DND-41 (cell line): ENCODE results near the gene COMMD4.
"Not testable (repeated sequence)": the region's sequence is repeated elsewhere in the genome, so short reads cannot be mapped to it uniquely, and the experiment has no call there.

ENCODE experiments used
- ATAC-seq: fragments of 200-7000 bp; cut with Tn5 transposase; 3 replicates; pipeline ENCODE4 v1.9.1; 2021; ENCODE audit warnings: low read depth; ENCODE audit not compliant: insufficient read depth
- DNase-seq: peaks from one replicate; pipeline ENCODE4 v3.0.0-alpha.2; 2020
- H2AFZ ChIP-seq: 2 replicates; pipeline ENCODE4 v1.6.0; 2012; ENCODE audit warnings: low read depth, low read length
- H3K27ac ChIP-seq: 2 replicates; pipeline ENCODE4 v1.5.1; 2012; ENCODE audit warnings: low read length, inconsistent platforms
- H3K27me3 ChIP-seq: fragments of 200-600 bp; sonication (generic); 2 replicates; pipeline ENCODE4 v1.6.0; 2012; ENCODE audit warnings: low read length, mild to moderate bottlenecking, inconsistent platforms; ENCODE audit not compliant: insufficient read depth, poor library complexity
- H3K36me3 ChIP-seq: 2 replicates; pipeline ENCODE4 v1.5.1; 2012; ENCODE audit warnings: low read length, inconsistent platforms; ENCODE audit not compliant: insufficient read depth
- H3K4me1 ChIP-seq: 2 replicates; pipeline ENCODE4 v1.5.1; 2012; ENCODE audit warnings: mild to moderate bottlenecking, low read length; ENCODE audit not compliant: insufficient read depth
- H3K4me2 ChIP-seq: 2 replicates; pipeline ENCODE4 v1.6.0; 2012; ENCODE audit warnings: mild to moderate bottlenecking, moderate library complexity, low read length, inconsistent platforms; ENCODE audit not compliant: insufficient read depth
- H3K4me3 ChIP-seq, 2 experiments: fragments of 200-600 bp in 1 of 2; shearing (Covaris generic) in 1 of 2; 2 replicates each; pipeline ENCODE4 v1.5.1; 2012 to 2016; ENCODE audit warnings: inconsistent platforms in 2 of 2, low read length in 2 of 2, mild to moderate bottlenecking in 2 of 2, low read depth in 1 of 2, moderate library complexity in 1 of 2
- H3K79me2 ChIP-seq: 2 replicates; pipeline ENCODE4 v1.6.0; 2012; ENCODE audit warnings: low read length, inconsistent platforms; ENCODE audit not compliant: insufficient read depth
- H3K9ac ChIP-seq: 2 replicates; pipeline ENCODE4 v1.6.0; 2012; ENCODE audit warnings: low read depth, mild to moderate bottlenecking, inconsistent platforms, low read length, moderate library complexity
- H3K9me3 ChIP-seq: 2 replicates; pipeline ENCODE4 v1.5.1; 2012; ENCODE audit warnings: low read length, moderate library complexity, mild to moderate bottlenecking, inconsistent platforms; ENCODE audit not compliant: insufficient read depth, severe bottlenecking
- H4K20me1 ChIP-seq: 2 replicates; pipeline ENCODE4 v1.6.0; 2012; ENCODE audit warnings: low read length; ENCODE audit not compliant: insufficient read depth
- EZH2 ChIP-seq: IDR thresholded peaks from 3 replicates; pipeline ENCODE4 v1.6.1; 2012; ENCODE audit warnings: borderline replicate concordance, low read depth, mild to moderate bottlenecking, moderate library complexity, low read length, inconsistent platforms; ENCODE audit not compliant: severe bottlenecking
- TF ChIP-seq, protein P1 (sequence below): IDR thresholded peaks from 2 replicates; pipeline ENCODE4 v1.5.1; 2012; ENCODE audit warnings: borderline replicate concordance, low read length, moderate library complexity, mild to moderate bottlenecking; ENCODE audit not compliant: poor library complexity, severe bottlenecking; ENCODE audit errors: extremely low read depth

Gene COMMD4

DNA sequence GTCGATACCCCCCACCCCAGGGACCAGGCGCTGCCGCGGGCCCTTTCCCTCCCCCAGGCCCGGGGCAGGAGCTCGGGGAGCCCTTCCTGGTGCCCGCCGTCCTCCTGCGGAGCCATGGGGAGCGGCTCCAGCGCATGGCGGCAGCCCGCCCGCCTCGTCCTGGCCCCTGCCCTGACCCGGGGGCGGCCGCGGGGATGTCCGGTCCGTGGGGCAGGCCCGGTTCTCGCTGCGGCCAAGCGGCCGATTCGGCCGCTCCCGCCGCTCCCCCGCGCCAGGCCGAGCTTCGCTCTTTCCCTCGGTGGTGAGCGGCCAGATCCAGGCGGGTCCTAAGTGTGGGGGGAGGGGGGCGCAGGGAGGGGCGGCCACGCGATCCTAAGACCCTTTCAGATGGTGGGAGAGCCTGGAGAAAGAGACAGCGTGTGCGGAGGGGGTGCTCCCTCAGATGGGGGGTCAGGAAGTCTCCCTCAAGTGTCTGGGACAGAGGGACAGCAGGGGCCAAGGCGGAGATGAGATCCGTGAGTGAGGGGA, 12.2 kb downstream of the COMMD4 start:
- H3K9ac ChIP-seq = no peak overlapping the region
- no peaks in the 10 kb centered on the region for H3K79me2 ChIP-seq
- H3K4me1 ChIP-seq = peaks cover 29% of the 10 kb centered on the region
- no peak for DNase-seq
- no peak overlapping the region for H3K4me2 ChIP-seq
- no peak overlapping the region for H2AFZ ChIP-seq
- H3K9me3 ChIP-seq = peaks cover 11% of the 10 kb centered on the region
- peaks cover 5% of the 10 kb centered on the region; the same call in 1 of the 2 replicates for H3K36me3 ChIP-seq
- no peak overlapping the region for H3K27ac ChIP-seq
- H3K27me3 ChIP-seq = no peaks in the 10 kb centered on the region
- no peak for ATAC-seq
- H4K20me1 ChIP-seq = no peaks in the 10 kb centered on the region
- TF ChIP-seq EZH2 = no peak
- TF ChIP-seq, protein P1, sequence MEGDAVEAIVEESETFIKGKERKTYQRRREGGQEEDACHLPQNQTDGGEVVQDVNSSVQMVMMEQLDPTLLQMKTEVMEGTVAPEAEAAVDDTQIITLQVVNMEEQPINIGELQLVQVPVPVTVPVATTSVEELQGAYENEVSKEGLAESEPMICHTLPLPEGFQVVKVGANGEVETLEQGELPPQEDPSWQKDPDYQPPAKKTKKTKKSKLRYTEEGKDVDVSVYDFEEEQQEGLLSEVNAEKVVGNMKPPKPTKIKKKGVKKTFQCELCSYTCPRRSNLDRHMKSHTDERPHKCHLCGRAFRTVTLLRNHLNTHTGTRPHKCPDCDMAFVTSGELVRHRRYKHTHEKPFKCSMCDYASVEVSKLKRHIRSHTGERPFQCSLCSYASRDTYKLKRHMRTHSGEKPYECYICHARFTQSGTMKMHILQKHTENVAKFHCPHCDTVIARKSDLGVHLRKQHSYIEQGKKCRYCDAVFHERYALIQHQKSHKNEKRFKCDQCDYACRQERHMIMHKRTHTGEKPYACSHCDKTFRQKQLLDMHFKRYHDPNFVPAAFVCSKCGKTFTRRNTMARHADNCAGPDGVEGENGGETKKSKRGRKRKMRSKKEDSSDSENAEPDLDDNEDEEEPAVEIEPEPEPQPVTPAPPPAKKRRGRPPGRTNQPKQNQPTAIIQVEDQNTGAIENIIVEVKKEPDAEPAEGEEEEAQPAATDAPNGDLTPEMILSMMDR = no peak
- H3K4me3 ChIP-seq = no peak overlapping the region

DNA sequence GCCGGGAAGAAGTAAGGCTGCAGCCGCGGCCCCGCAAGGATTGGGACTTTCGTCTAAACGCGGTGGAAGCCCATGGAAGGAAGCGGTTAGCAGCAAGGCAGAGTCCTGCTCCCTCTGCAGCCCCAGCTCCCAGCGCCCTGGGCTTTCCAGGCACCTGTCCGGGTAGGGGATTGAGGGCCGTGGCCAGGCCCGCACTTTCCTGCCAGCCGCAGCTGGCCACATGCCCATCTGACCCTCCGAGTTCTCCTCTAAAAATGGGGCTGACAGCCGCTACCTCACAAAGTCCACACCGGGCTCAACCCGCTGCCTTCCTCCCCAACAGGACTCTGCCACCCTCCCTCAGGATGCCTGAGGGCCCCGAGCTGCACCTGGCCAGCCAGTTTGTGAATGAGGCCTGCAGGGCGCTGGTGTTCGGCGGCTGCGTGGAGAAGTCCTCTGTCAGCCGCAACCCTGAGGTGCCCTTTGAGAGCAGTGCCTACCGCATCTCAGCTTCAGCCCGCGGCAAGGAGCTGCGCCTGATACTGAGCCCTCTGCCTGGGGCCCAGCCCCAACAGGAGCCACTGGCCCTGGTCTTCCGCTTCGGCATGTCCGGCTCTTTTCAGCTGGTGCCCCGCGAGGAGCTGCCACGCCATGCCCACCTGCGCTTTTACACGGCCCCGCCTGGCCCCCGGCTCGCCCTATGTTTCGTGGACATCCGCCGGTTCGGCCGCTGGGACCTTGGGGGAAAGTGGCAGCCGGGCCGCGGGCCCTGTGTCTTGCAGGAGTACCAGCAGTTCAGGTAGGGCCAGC, 12.9 kb downstream of the COMMD4 start:
- Histone ChIP-seq H3K9ac (no peak overlapping the region), H3K4me3 (peak overlapping the region in 1 of 2 experiments; percentile 36; a peak in 2 of 4 replicates), H3K27ac (peak overlapping the region; percentile 77), H3K4me1 (peaks cover 29% of the 10 kb centered on the region), H3K4me2 (no peak overlapping the region), H4K20me1 (no peaks in the 10 kb centered on the region), H3K9me3 (peaks cover 11% of the 10 kb centered on the region), H3K27me3 (no peaks in the 10 kb centered on the region), H2AFZ (no peak overlapping the region), H3K36me3 (peaks cover 8% of the 10 kb centered on the region; the same call in 1 of the 2 replicates), H3K79me2 (no peaks in the 10 kb centered on the region)
- DNase-seq = no peak
- no peak for ATAC-seq
- TF ChIP-seq, protein P1 = no peak
- TF ChIP-seq EZH2 = no peak

DNA sequence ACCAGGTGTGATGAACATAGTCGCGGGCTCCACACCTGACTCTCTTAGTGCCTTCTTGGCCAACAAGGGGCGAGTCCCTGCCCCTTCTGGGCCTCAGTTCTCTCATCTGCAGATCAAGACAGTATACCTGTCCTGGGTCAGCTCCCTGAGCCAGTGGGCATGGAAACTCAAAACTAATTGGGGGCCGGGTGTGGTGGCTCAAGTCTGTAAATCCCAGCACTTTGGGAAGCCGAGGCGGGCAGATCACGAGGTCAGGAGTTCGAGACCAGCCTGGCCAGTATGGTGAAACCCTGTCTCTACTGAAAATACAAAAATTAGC, 13.4 kb downstream of the COMMD4 start:
- Histone ChIP-seq H3K9me3 (peaks cover 11% of the 10 kb centered on the region), H3K4me3 (peak overlapping the region in 1 of 2 experiments; percentile 36; a peak in 1 of 4 replicates), H3K4me1 (peaks cover 29% of the 10 kb centered on the region), H3K36me3 (peaks cover 10% of the 10 kb centered on the region; the same call in 1 of the 2 replicates), H3K27ac (peak overlapping the region; percentile 77)
- H3K9ac ChIP-seq, H3K27me3 ChIP-seq, ATAC-seq, DNase-seq, H2AFZ ChIP-seq, H4K20me1 ChIP-seq, H3K79me2 ChIP-seq, H3K4me2 ChIP-seq: not testable (repeated sequence)

DNA sequence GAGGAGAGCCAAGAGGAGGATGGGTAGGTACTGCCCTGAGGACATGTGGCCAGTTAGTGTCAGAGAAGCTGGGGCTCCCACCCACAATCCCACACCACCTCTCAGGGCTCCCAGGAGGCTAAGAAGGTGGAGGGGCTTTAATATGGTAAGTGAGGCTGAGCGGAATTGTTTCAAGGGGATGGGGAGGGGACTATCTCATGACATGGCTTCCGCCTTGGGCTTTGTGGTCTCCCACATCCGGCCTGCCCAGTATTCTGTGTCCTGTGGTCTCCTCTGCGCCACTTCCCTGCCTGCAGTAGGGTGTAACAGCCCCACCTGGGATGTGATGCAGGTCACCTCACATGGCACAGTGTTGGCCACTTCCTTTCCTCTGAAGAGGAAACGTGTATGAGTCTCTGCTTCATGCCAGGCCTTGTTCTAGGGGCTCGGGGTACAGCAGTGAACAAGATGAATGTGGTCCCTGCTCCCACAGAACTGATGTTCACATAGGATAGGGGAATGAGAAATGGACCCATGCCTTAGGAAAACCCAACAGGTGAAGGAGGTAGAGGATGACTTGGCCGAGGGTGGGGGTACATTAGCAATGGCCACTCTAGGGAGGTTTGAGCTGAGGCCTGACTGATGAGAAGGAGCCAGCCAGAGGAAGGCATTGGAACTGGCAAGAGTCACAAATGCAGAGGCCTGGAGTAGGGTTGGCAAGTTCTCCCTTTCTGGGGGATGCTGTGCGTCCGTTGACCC, 14.2 kb downstream of the COMMD4 start:
- ATAC-seq (peak; percentile 92), DNase-seq (peak; percentile 92)
- H3K27ac ChIP-seq = peak overlapping the region; percentile 86
- no peak overlapping the region for H3K4me2 ChIP-seq
- H2AFZ ChIP-seq = no peak overlapping the region
- no peaks in the 10 kb centered on the region for H3K27me3 ChIP-seq
- peaks cover 11% of the 10 kb centered on the region for H3K9me3 ChIP-seq
- H3K79me2 ChIP-seq = no peaks in the 10 kb centered on the region
- peak overlapping the region; percentile 11; the same call in 1 of the 2 replicates for H3K9ac ChIP-seq
- TF ChIP-seq, protein P1 = no peak
- TF ChIP-seq EZH2 = no peak
- no peaks in the 10 kb centered on the region for H4K20me1 ChIP-seq
- peaks cover 29% of the 10 kb centered on the region for H3K4me1 ChIP-seq
- peaks cover 10% of the 10 kb centered on the region; the same call in 1 of the 2 replicates for H3K36me3 ChIP-seq
- H3K4me3 ChIP-seq = no peak overlapping the region; a peak in 1 of 4 replicates
